IMR-90 (cell line): ENCODE results near the gene INCA1. TPM values are rescaled to one million over a fixed set of nuclear protein-coding genes. Genes with fewer than 3 reads are reported as not detected.

Experiments used
- ATAC-seq: fragments of 200-7000 bp; cut with Tn5 transposase; 2 replicates; pipeline ENCODE4 v1.9.1; 2020; ENCODE audit warnings: low read depth, mild to moderate bottlenecking, moderate library complexity
- BruUV-seq: library from RNA; stranded (reverse); fragments of 400-500 nt; replicated peaks from 2 replicates; lab custom pipeline; 2021; lab: Mats Ljungman, UMichigan
- CTCF ChIA-PET: fragments of 300-600 bp; formaldehyde crosslinking; extraction: SDS; loops from one replicate; lab custom pipeline; 2021; ENCODE audit warnings: antibody characterized with exemption; lab: Yijun Ruan, JAX
- POLR2A ChIA-PET: fragments of 300-600 bp; sonication (Branson Sonifier 250); formaldehyde crosslinking; loops from one replicate; lab custom pipeline; 2022; ENCODE audit warnings: antibody characterized with exemption; ENCODE audit not compliant: unreplicated experiment; lab: Charles Lee
- DNase-seq: peaks from one replicate; pipeline ENCODE4 v3.0.0; 2013
- H2AFZ ChIP-seq: replicated peaks from 2 replicates; pipeline ENCODE3; 2013; ENCODE audit warnings: low read length, mild to moderate bottlenecking; ENCODE audit not compliant: poor library complexity
- H2AK5ac ChIP-seq: 2 replicates; pipeline ENCODE4 v1.6.1; 2013; ENCODE audit warnings: low read depth, low read length, inconsistent platforms
- H2AK9ac ChIP-seq: replicated peaks from 2 replicates; pipeline ENCODE3; 2013; ENCODE audit warnings: mild to moderate bottlenecking, low read depth, low read length, moderate library complexity; ENCODE audit not compliant: poor library complexity
- H2BK120ac ChIP-seq: 2 replicates; pipeline ENCODE4 v1.6.1; 2013; ENCODE audit warnings: low read depth, low read length, inconsistent platforms
- H2BK15ac ChIP-seq: 3 replicates; pipeline ENCODE4 v1.6.1; 2013; ENCODE audit warnings: low read depth, low read length, inconsistent platforms
- H2BK20ac ChIP-seq: 2 replicates; pipeline ENCODE4 v1.6.1; 2013; ENCODE audit warnings: low read depth, mild to moderate bottlenecking, inconsistent platforms, low read length, moderate library complexity
- H2BK5ac ChIP-seq: 2 replicates; pipeline ENCODE4 v1.6.1; 2013; ENCODE audit warnings: mild to moderate bottlenecking, low read depth, low read length, inconsistent platforms; ENCODE audit not compliant: poor library complexity, severe bottlenecking
- H3K14ac ChIP-seq: replicated peaks from 2 replicates; pipeline ENCODE4 v1.6.1; 2013; ENCODE audit warnings: low read depth, low read length, inconsistent platforms
- H3K18ac ChIP-seq: 2 replicates; pipeline ENCODE4 v1.6.1; 2013; ENCODE audit warnings: low read depth, low read length, control low read depth
- H3K23ac ChIP-seq: 2 replicates; pipeline ENCODE4 v1.6.1; 2013; ENCODE audit warnings: low read depth, low read length, inconsistent platforms
- H3K27ac ChIP-seq: 2 replicates; pipeline ENCODE4 v1.5.1; 2013; ENCODE audit warnings: mild to moderate bottlenecking, control low read depth, low read length; ENCODE audit not compliant: insufficient read depth
- H3K27me3 ChIP-seq: 2 replicates; pipeline ENCODE4 v1.6.1; 2013; ENCODE audit warnings: low read length; ENCODE audit not compliant: control insufficient read depth, insufficient read depth
- H3K36me3 ChIP-seq: 2 replicates; pipeline ENCODE4 v1.6.1; 2013; ENCODE audit warnings: low read length, mixed read lengths; ENCODE audit not compliant: control insufficient read depth, insufficient read depth
- H3K4ac ChIP-seq: 2 replicates; pipeline ENCODE4 v1.6.1; 2013; ENCODE audit warnings: low read depth, low read length, inconsistent platforms
- H3K4me1 ChIP-seq: 2 replicates; pipeline ENCODE4 v1.6.1; 2013; ENCODE audit warnings: low read length, mixed read lengths; ENCODE audit not compliant: control insufficient read depth, insufficient read depth
- H3K4me2 ChIP-seq: 2 replicates; pipeline ENCODE4 v1.6.1; 2013; ENCODE audit warnings: low read depth, mild to moderate bottlenecking, control low read depth, low read length, moderate library complexity
- H3K4me3 ChIP-seq: 2 replicates; pipeline ENCODE4 v1.5.1; 2013; ENCODE audit warnings: low read depth, mild to moderate bottlenecking, control low read depth, low read length, moderate library complexity; ENCODE audit not compliant: insufficient read depth
- H3K56ac ChIP-seq: 2 replicates; pipeline ENCODE4 v1.6.1; 2013; ENCODE audit warnings: low read length, inconsistent platforms; ENCODE audit not compliant: insufficient read depth; ENCODE audit errors: extremely low read depth
- H3K79me1 ChIP-seq, 2 experiments: 2 replicates each; pipeline ENCODE4 v1.6.1; 2013; ENCODE audit warnings: low read length in 2 of 2, inconsistent platforms in 1 of 2, low read depth in 1 of 2
- H3K9ac ChIP-seq: 2 replicates; pipeline ENCODE4 v1.6.1; 2013; ENCODE audit warnings: low read depth, low read length, control low read depth
- H3K9me1 ChIP-seq: 2 replicates; pipeline ENCODE4 v1.6.1; 2013; ENCODE audit warnings: low read length, inconsistent platforms; ENCODE audit not compliant: insufficient read depth
- H3K9me3 ChIP-seq: 2 replicates; pipeline ENCODE4 v1.6.1; 2013; ENCODE audit warnings: low read length; ENCODE audit not compliant: control insufficient read depth, insufficient read depth
- H4K20me1 ChIP-seq: 2 replicates; pipeline ENCODE4 v1.6.1; 2013; ENCODE audit warnings: low read length, inconsistent platforms; ENCODE audit not compliant: insufficient read depth
- H4K5ac ChIP-seq: 2 replicates; pipeline ENCODE4 v1.6.1; 2013; ENCODE audit warnings: mild to moderate bottlenecking, low read depth, low read length, control low read depth
- H4K8ac ChIP-seq, 2 experiments: 2 replicates each; pipeline ENCODE4 v1.6.1; 2013; ENCODE audit warnings: low read depth in 2 of 2, low read length in 2 of 2, control low read depth in 1 of 2, inconsistent platforms in 1 of 2
- H4K91ac ChIP-seq: 2 replicates; pipeline ENCODE4 v1.6.1; 2013; ENCODE audit warnings: low read depth, low read length, inconsistent platforms; ENCODE audit not compliant: insufficient read depth
- WGBS, 2 experiments: methylation state at CpG; one replicate each; pipeline versions ENCODE4 v1.1.5 to v1.1.7; 2013; ENCODE audit warnings: missing lambda C conversion rate in 2 of 2; ENCODE audit not compliant: insufficient read length in 1 of 2; ENCODE audit errors: extremely low coverage in 2 of 2; 5-methylcytosine and 5-hydroxymethylcytosine counted together
- dilution Hi-C: fragments of 300-500 bp; cut with HindIII; formaldehyde crosslinking; loops from one replicate; pipeline ENCODE4 v1.14.3; 2018; ENCODE audit warnings: low sequenced_read_pairs; ENCODE audit not compliant: unreplicated experiment
- in situ Hi-C: fragments of 300-500 bp; cut with MboI; formaldehyde crosslinking; loops from 3 replicates; pipeline ENCODE4 v1.14.3; 2019; ENCODE audit warnings: low sequenced_read_pairs, inconsistent platforms, mixed read lengths
- intact Hi-C: fragments of 100-400 bp; cut with micrococcal nuclease; formaldehyde crosslinking; loops from 2 replicates; pipeline ENCODE4 v1.10.0; 2022
- polyA plus RNA-seq, 3 experiments: library from polyadenylated mRNA; depleted of rRNA; stranded (reverse); fragments of >200 nt; gene quantifications; 2 replicates each; pipeline ENCODE4 v1.2.3, GENCODE V29; 2012; ENCODE audit warnings: low replicate concordance in 1 of 3
- total RNA-seq: library from RNA; depleted of rRNA; stranded (reverse); fragments of >200 nt; gene quantifications from 2 replicates; pipeline ENCODE4 v1.2.3, GENCODE V29; 2012
- TF ChIP-seq, protein P1 (sequence below): fragments of 150-350 bp; IDR thresholded peaks from 2 replicates; pipeline ENCODE4 v1.6.1; 2016; ENCODE audit warnings: low read depth, mild to moderate bottlenecking, low read length, moderate library complexity, borderline replicate concordance

INCA1 gene
- total and polyA plus RNA-seq, 2 of the 4 experiments (the other 2 are of a cell fraction) = 0.18 to 0.51 TPM

DNA sequence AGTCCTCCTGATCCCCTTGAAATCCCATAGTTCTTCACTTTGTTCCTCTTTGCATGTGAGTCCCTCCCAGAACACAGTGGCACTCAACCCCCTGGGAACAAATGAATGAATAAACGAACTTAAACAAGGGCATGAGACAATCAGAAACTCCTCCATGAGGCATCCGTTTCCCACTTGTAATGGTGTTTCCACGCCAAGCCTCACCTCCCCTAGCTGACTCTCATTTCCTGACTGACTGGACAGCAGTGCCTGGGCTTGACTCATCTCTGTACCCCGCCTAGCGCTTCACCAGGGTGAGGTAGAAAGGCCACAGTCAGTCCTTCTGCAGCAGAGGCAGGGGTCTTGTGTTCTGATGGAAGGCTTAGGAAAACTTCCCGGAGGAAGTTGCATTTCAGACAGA is 14.6 kb upstream of the INCA1 start:
- Histone ChIP-seq H2BK20ac (no peak overlapping the region), H4K20me1 (peaks cover 6% of the 10 kb centered on the region; the same call in 1 of the 2 replicates), H4K91ac (no peak overlapping the region), H3K4me1 (no peaks in the 10 kb centered on the region; the same call in 1 of the 2 replicates), H3K4me3 (no peak overlapping the region), H2BK15ac (no peak overlapping the region), H3K9me3 (no peaks in the 10 kb centered on the region), H3K23ac (0 out of 2 replicates have a peak overlapping the region, but pooled peaks have one; percentile 27), H2AK5ac (no peak overlapping the region; the same call in 1 of the 2 replicates), H3K27ac (no peak overlapping the region), H2AK9ac (peak overlapping the region; percentile 72), H3K36me3 (peaks cover 62% of the 10 kb centered on the region), H3K14ac (no peak overlapping the region), H3K4ac (no peak overlapping the region), H2BK120ac (no peak overlapping the region), H3K27me3 (no peaks in the 10 kb centered on the region), H3K9me1 (peaks cover 12% of the 10 kb centered on the region), H3K79me1 (peaks cover 21 to 23% of the 10 kb centered on the region in 2 experiments), H4K8ac (no peak overlapping the region), H3K4me2 (no peak overlapping the region), H3K9ac (no peak overlapping the region), H3K56ac (no peak overlapping the region; the same call in 1 of the 2 replicates), H2BK5ac (no peak overlapping the region), H3K18ac (no peak overlapping the region), H2AFZ (no peak overlapping the region), H4K5ac (no peak overlapping the region)
- dilution Hi-C loops (no loop called here), intact Hi-C loops (no loop called here), in situ Hi-C loops (no loop called here)
- POLR2A ChIA-PET = no interaction called here
- no peak; the same call in 1 of the 2 replicates for ATAC-seq
- no CpG with 5 or more reads among the region's 6 CpGs for whole genome bisulfite sequencing, 2 experiments
- DNase-seq = peak; percentile 72
- TF ChIP-seq, protein P1, sequence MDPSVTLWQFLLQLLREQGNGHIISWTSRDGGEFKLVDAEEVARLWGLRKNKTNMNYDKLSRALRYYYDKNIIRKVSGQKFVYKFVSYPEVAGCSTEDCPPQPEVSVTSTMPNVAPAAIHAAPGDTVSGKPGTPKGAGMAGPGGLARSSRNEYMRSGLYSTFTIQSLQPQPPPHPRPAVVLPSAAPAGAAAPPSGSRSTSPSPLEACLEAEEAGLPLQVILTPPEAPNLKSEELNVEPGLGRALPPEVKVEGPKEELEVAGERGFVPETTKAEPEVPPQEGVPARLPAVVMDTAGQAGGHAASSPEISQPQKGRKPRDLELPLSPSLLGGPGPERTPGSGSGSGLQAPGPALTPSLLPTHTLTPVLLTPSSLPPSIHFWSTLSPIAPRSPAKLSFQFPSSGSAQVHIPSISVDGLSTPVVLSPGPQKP = no peak
- no TSS peak for BruUV-seq
- CTCF ChIA-PET = no interaction called here
